ENCODE results near the gene FUT9. TPM values are rescaled to one million over a fixed set of nuclear protein-coding genes. Genes with fewer than 3 reads are reported as not detected.

FUT9 gene
- total and polyA plus RNA-seq, 2 of the 8 experiments (the other 6 are each of a cell fraction or from before 2014, with no cell fraction given), result 0.85 to 4.9 TPM

DNA sequence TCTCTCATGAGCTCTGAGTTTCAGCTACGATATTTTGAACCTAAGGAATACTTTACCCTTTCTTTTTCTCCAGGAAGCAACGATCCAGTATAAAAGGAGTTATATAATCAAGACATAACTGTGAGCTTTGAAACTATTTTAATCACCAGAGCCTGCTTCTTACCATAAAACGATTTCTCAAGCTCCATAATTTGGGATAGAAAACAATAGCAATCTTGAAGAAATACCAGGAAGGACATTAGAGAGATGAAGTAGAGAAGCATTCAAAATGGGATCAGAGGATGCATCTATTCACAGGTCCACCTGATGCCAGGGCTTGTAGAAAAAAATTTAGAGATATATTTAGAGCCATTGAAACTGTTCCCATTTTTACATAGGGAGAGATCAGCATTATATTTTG lies 135.9 kb downstream of the FUT9 start:
- no peaks in the 10 kb centered on the region for H3K9me3 ChIP-seq (ENCODE audit: insufficient read depth in 2 of 2, low read depth in 1 of 2, low read length in 1 of 2)
- H2BK20ac ChIP-seq (ENCODE audit: low read length), result no peak overlapping the region
- no peak overlapping the region for H4K5ac ChIP-seq (ENCODE audit: insufficient read length, low read depth, low read length)
- no peak overlapping the region for H3K9ac ChIP-seq (replicated peaks in 1 of 4; ENCODE audit: extremely low read depth in 1 of 4, low read depth in 3 of 4, low read length in 3 of 4)
- H3K4ac ChIP-seq (replicated peaks; ENCODE audit: insufficient read length, low read depth, low read length), result no peak overlapping the region
- H3K27me3 ChIP-seq (replicated peaks in 1 of 4; ENCODE audit: control insufficient read depth in 3 of 4, extremely low read depth in 1 of 4, insufficient read depth in 3 of 4, low read length in 3 of 4), result no peaks in the 10 kb centered on the region
- no peak overlapping the region for H3K4me3 ChIP-seq (ENCODE audit: extremely low read depth in 1 of 4, insufficient read depth in 2 of 4, low read depth in 3 of 4, low read length in 4 of 4)
- no peaks in the 10 kb centered on the region for H3K23me2 ChIP-seq (ENCODE audit: low read depth, low read length)
- no peak overlapping the region for H3K4me2 ChIP-seq (ENCODE audit: insufficient read depth in 1 of 2, low read depth in 2 of 2, low read length in 2 of 2)
- 88% methylated on average over 3 of the region's 3 CpGs; no CpG with 5 or more reads in 1 of the 2 experiments for WGBS, 2 experiments (ENCODE audit: extremely low coverage in 1 of 2, insufficient coverage in 1 of 2, insufficient read length in 1 of 2, insufficient replicate concordance in 2 of 2, low coverage in 1 of 2, low lambda C conversion rate in 2 of 2, missing lambda C conversion rate in 1 of 2)
- no peak overlapping the region for H4K8ac ChIP-seq (ENCODE audit: extremely low read depth, insufficient read depth, low read length)
- CTCF ChIA-PET (ENCODE audit: partially characterized antibody), result interaction anchor here (1.2 kb wide), 1 partner anchor 13 kb away, joined by 4 read pairs; no protein-coding TSS in a partner anchor
- H2BK5ac ChIP-seq (ENCODE audit: low read depth, low read length), result no peak overlapping the region
- H2AK5ac ChIP-seq (ENCODE audit: low read depth, low read length), result no peak overlapping the region
- H2BK12ac ChIP-seq (ENCODE audit: low read depth, low read length), result no peak overlapping the region
- no peak overlapping the region for H3K27ac ChIP-seq (ENCODE audit: low read depth, low read length)
- FAIRE-seq (no peak), DNase-seq (ENCODE audit: low read depth in 1 of 2, low spot score in 2 of 2) (no peak)
- no peaks in the 10 kb centered on the region for H3K79me2 ChIP-seq (ENCODE audit: control insufficient read depth in 1 of 2, insufficient read depth in 2 of 2, low read length in 2 of 2)
- TF ChIP-seq KDM1A (IDR thresholded peaks at IDR 0.05; ENCODE audit: borderline replicate concordance, low read length) (no peak), CBX8 (IDR thresholded peaks at IDR 0.05; ENCODE audit: borderline replicate concordance, low read depth, low read length) (no peak), SP4 (IDR thresholded peaks at IDR 0.05; ENCODE audit: low read length) (no peak), MAFK (IDR thresholded peaks at IDR 0.05; ENCODE audit: low read depth, low read length) (no peak), SIRT6 (IDR thresholded peaks at IDR 0.05; ENCODE audit: low read length) (no peak), POLR2AphosphoS5 (IDR thresholded peaks at IDR 0.05; ENCODE audit: low read depth, low read length) (no peak), HDAC6 (IDR thresholded peaks at IDR 0.05; ENCODE audit: low read depth, low read length) (no peak), ASH2L (IDR thresholded peaks at IDR 0.05; ENCODE audit: low read length) (no peak), RBBP5 (IDR thresholded peaks at IDR 0.05; ENCODE audit: borderline replicate concordance, low read depth, low read length) (no peak), BACH1 (IDR thresholded peaks at IDR 0.05; ENCODE audit: low read length) (no peak), CBX5 (IDR thresholded peaks at IDR 0.05; ENCODE audit: low read depth, low read length) (no peak)
- no peak overlapping the region for H2BK120ac ChIP-seq (replicated peaks; ENCODE audit: low read depth, low read length)
- H3K4me1 ChIP-seq (replicated peaks in 1 of 4; ENCODE audit: control insufficient read depth in 3 of 4, insufficient read depth in 4 of 4, low read length in 3 of 4), result no peaks in the 10 kb centered on the region; a peak in 1 of 7 replicates
- POLR2A ChIA-PET (ENCODE audit: partially characterized antibody), result no interaction called here
- no peaks in the 10 kb centered on the region for H3K79me1 ChIP-seq (ENCODE audit: low read depth, low read length)
- H3K56ac ChIP-seq (replicated peaks; ENCODE audit: insufficient read length, low read depth, low read length), result no peak overlapping the region
- H4K20me1 ChIP-seq (replicated peaks in 1 of 2; ENCODE audit: control insufficient read depth in 1 of 2, insufficient read depth in 2 of 2, low read length in 2 of 2), result no peaks in the 10 kb centered on the region
- H3K36me3 ChIP-seq (ENCODE audit: control insufficient read depth in 2 of 4, insufficient read depth in 4 of 4, low read length in 3 of 4), result no peaks in the 10 kb centered on the region
- H3K14ac ChIP-seq (ENCODE audit: insufficient read length), result no peak overlapping the region
- H2AFZ ChIP-seq (ENCODE audit: low read length), result no peak overlapping the region
- H4K91ac ChIP-seq (replicated peaks; ENCODE audit: insufficient read length, low read length), result no peak overlapping the region
- no peak overlapping the region for H3K23ac ChIP-seq (ENCODE audit: insufficient read length)
- H2BK15ac ChIP-seq (ENCODE audit: low read length), result no peak overlapping the region
- no peak overlapping the region for H3K18ac ChIP-seq (ENCODE audit: extremely low read depth, low read length)
